GM21515 (cell line): ENCODE measurements around the gene CDH6.

Source experiments
- ATAC-seq: cut with Tn5 transposase; IDR thresholded peaks from one replicate; pipeline ENCODE4 v1.9.1; 2021; ENCODE audit not compliant: unreplicated experiment

The CDH6 gene

DNA sequence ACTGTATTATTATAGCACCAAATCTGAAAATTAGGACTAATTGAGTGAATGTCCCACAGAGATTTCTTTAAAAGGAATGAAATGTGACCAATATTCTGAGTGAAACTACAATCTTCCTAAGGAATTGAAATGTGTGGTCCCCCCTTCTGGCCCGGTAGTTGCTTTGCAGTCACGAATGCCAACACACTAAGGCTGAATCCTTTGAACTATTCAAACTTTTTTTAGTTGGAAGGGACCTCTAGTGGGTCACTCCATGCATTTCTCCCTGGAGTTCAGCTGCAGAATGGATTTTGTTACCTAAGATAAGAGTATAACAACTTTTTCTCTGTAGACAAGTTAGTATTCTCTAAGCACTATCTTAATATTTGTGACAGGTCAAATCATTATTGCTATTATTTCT lies 2.8 kb downstream of the CDH6 start:
- ATAC-seq = no peak

DNA sequence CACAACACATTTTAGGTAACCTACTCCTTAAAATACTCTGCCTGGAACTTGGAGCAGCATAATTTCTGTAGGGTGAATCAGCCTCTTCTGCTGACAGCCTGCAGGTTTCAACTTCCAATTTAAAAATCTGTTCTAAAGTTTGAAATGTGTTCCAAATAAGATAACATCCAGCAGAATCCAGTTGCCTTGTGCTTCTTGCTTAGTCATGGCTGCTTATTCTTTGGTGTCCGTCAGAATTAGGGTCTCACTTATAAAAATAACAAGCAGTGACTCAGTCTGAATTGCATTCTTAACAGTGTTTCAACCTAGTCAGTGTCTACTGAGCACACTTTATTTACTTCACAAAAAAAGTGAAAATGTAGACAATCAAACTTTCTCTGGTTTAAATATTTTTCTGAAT lies 3.7 kb downstream of the CDH6 start:
- no peak for ATAC-seq

DNA sequence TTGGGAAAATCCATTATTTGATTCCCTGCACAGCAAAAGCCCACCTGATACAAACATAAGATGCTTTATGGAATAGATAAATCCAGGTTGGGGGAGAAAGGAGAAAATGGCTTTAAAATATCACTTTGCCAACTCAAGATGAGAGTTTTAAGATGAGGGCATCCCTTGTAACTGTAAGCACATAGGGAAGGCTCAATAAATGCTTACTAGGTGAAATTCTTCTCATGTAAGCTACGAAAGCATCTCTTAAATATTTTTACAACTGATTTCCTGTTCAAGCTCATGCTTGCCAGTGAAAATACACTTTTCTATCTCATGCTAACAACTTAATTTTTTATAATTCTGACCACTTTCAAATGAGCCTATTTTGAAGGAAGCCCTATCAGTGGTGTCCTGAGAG lies 11.5 kb downstream of the CDH6 start:
- ATAC-seq = no peak

GRCh38 chr5:31208043-31208442 lies 14.6 kb downstream of the CDH6 start:
- no peak for ATAC-seq

GRCh38 chr5:31209334-31209733 lies 15.8 kb downstream of the CDH6 start:
- no peak for ATAC-seq

- no peak for ATAC-seq
Observed at GRCh38 chr5:31211098-31211497, 17.6 kb downstream of the CDH6 start.

- no peak for ATAC-seq
Observed at GRCh38 chr5:31213257-31213656, 19.8 kb downstream of the CDH6 start.

GRCh38 chr5:31213705-31214121 lies 20.2 kb downstream of the CDH6 start:
- no peak for ATAC-seq

GRCh38 chr5:31214229-31214628 lies 20.7 kb downstream of the CDH6 start:
- ATAC-seq = no peak

DNA sequence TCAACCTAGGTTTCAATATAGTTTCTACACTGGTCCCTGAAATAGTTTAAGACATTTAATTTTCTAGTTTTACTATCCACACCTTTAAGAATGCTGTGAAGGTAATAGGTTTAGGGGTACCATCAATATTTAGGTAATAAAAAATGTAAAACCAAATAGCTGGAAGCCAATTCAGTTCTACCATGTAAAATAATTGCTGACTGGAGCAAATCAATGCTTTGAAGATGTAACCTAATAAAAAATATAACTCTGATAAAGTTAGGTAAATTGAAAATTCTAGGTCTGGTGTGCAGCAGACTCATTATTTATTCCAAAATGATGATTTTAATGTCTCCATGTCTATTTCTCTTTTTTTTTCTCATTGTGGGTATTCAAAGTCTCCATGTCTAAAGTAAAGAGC lies 21.8 kb downstream of the CDH6 start:
- ATAC-seq = no peak

DNA sequence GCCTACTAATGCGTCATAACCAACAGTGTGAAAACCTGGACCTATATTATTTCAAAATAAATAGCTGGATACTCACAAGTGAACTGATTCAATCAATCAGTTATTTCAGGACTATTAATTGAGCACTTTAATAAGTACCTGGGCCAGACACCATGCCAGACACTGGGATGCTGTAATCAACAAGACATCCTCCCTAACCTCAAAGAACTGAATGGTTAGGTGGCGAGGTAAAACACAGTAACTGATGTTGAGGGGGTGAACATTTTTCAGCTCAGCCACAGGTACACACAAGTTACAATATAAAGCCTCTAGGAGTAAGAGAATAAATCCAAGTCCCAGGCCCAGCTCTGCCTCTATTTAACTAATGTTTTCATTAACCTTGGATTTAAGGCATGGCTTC lies 24.0 kb downstream of the CDH6 start:
- no peak for ATAC-seq

DNA sequence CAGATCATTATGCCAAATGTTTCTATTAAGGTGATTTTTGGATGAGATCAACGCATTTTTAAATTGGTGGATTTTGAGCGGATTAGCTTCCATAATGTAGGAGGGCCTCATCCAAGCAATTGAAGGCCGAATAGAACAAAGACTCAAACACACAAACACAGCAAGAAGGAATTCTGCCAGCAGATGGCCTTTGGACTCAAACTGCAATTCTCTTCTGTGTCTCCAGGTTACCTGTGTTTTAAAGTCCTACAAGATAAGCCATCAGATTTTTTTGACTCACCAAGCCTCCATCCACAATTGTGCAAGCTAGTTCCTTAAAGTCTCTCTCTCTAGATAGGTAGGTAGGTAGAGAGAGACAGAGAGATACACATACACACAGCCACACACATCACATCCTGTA lies 25.5 kb downstream of the CDH6 start:
- ATAC-seq = no peak

DNA sequence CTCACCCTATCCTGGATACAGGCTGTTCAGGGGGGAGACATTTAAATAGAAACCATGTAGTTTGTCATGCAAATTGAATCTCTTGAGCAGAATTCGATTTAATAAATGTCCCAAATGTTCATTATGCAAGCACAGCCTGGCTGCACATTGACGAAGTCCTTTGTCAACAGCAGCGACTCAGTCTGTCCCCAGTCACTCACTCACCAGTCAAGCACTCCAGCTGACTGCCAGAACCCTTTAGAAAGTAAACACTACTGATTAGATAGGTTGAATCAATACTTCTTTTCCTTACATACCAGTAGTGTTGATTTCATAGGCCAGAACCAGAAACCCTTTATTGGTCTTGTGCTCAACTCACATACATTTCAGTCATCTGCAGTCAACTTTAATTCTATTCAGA lies 27.5 kb downstream of the CDH6 start:
- ATAC-seq = no peak

DNA sequence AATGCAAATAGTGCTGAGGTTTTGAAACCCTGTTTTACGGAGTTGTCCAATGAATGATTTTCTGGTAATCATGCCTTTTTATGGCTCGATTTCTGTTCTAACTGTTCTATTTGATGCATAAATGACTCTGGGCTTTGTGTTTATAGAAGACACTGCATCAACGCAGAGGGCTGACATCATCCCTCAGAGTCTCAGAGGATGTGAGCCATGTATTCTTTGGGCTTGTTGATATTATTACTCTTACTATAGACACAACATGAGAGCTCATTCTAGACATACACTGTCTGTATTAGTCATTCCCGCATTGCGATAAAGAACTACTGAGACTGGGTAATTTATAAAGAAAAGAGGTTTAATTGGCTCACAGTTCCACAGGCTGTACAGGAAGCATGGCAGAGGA lies 31.6 kb downstream of the CDH6 start:
- ATAC-seq = no peak

GRCh38 chr5:31225613-31226012 lies 32.1 kb downstream of the CDH6 start:
- ATAC-seq = no peak

DNA sequence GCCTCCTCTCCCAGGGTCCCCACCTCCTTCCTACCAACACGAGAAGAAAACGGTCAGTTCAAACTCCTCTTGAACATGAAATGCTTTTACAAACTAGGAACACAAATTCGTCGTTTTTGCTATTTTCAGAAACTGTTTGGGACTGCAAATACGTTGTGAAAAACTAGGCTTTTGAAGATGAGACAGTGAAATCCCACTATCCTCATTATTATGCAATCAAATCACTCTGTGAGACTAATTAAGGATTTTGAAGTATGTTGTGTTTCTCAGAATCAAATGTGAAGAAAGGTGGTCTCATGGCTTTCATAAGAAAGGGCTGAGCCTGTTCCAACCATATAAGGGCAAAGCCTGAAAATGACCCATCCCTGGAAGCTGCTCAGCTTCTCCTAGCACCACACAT lies 33.2 kb downstream of the CDH6 start:
- no peak for ATAC-seq

- ATAC-seq = no peak
Observed at GRCh38 chr5:31229266-31229665, 35.8 kb downstream of the CDH6 start.

- no peak for ATAC-seq
Observed at GRCh38 chr5:31231177-31231838, 37.8 kb downstream of the CDH6 start.

GRCh38 chr5:31232273-31232888 lies 38.9 kb downstream of the CDH6 start:
- peak; percentile 70 for ATAC-seq

DNA sequence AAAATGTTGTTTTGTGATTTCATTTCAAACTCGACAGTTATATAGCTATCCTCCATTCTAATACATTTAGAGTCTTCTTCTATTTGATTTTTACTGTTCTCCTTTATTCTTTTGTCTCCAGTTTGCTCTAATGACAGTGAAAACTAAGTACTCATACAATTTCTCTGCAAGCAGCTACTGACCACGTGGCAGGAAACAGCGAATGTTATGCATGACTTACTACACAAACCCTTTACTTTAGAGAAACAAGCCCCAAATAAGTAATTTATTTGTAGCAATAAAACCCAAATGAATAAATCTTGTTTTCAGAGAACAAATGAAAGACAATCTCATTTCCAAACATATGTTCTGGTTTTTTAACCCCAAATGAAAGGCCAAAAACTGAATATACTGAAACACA lies 41.9 kb downstream of the CDH6 start:
- ATAC-seq = no peak

DNA sequence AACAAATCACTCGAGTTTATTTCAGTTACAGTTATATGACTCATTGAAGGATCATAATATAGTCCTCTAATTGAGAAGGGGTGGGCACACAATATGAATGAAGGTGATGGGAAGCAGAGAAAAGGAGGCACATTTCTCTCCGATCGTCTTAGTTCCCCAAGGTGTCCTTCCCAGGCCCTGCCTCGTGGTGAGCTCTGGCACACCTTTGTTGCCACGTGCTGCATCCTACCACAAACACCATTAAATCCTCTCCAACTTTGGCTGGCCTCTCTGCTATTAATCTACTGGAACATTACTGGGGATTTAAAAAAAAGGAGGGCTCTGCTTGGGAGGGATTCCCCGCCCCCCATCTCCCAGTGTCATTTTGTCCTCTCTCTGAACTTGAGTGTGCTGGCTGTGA lies 42.9 kb downstream of the CDH6 start:
- no peak for ATAC-seq

DNA sequence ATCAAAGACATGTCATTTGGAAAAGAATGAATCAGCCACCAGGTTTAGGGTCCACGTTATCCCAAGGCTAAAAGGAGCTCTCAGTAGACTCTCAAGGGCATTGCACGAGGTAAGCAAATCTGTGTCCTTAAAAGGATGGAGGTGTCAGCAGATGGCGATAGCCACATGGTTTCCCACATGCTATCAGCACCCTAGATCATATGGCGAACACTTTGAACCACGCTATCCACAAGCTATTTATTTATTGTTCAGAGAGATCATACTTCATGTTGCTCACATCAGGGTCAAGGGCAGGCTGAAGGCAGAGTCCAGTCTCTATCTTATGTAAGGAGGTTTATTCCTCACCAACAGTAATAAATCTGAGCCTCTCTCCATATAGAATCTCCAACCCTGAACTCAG lies 43.7 kb downstream of the CDH6 start:
- no peak for ATAC-seq

DNA sequence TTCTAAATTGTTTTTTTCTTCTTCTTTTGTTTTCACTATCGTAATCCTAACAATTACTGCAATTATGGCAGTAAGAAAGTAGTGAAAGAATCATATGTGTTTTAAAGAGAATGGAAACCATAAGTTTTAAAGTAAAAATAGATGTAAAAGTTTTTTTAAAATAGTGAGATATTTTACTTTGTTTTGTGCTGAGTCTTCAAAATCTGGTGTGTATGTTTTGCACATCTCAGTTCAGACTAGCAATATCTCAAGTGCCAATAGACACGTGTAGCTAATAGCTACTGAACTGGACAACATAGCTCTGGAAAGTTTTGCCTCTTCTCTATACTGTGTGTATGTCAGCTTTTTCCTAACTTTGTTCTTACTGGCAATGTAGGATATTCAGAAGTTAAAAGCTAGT lies 45.0 kb downstream of the CDH6 start:
- ATAC-seq = no peak
